ENCODE results near the gene SYT3. TPM values are rescaled to one million over a fixed set of nuclear protein-coding genes. Genes with fewer than 3 reads are reported as not detected.

Gene SYT3
- total and polyA plus RNA-seq, 2 of the 8 experiments (the other 6 are each of a cell fraction or from before 2014, with no cell fraction given): 6.7 to 17.3 TPM

DNA sequence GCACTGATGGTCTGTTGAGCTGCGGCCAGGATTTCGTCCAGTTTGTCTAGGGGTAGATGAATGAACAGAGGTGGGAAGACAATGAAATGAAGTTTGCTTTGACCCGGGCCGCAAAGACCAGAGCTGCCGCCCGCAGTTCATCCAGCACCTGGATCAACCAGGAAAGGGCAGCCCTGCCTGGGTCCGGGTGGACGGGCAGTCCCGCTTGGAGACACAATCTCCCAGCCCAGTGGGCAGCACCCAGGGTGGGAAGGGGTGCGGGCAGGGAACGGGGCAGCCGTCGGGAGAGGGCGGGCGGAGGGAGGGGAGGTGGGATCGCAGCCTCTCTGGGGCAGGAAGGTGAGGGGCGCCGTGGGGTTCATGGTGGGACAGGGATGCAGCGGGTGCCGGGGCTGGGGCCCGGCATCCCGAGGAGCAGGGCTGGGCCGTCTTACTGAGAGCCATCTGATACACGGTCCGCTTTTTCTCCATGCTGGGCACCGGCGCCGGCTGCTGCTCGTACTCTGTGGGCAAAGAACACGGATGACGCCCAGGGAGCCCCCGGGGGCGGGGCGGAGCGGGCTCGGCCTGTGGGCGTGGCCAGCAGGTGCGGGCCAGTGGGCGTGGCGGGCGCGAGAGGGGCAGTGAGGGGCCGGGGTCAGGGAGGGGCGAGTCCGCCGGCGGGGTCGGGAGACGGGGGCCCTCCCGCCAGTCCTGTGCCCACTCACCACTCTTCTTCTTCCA is 46.8 kb upstream of the SYT3 start (continued):
- no peak for TF ChIP-seq RFX5 (IDR thresholded peaks at IDR 0.05; ENCODE audit: borderline replicate concordance, low read depth, low read length)
- peak; percentile 57 for TF ChIP-seq KDM4A (IDR thresholded peaks at IDR 0.05; ENCODE audit: low read depth, low read length, severe bottlenecking)
- no peak for TF ChIP-seq CEBPB (IDR thresholded peaks at IDR 0.05; ENCODE audit: low read depth, low read length)
- no peak for TF ChIP-seq BACH1 (IDR thresholded peaks at IDR 0.05; ENCODE audit: low read length)
- TF ChIP-seq JUN (IDR thresholded peaks at IDR 0.05; ENCODE audit: low read depth, low read length): no peak

All from H1 (cell line).